ENCODE results near the gene LMBR1L.

LMBR1L gene

DNA sequence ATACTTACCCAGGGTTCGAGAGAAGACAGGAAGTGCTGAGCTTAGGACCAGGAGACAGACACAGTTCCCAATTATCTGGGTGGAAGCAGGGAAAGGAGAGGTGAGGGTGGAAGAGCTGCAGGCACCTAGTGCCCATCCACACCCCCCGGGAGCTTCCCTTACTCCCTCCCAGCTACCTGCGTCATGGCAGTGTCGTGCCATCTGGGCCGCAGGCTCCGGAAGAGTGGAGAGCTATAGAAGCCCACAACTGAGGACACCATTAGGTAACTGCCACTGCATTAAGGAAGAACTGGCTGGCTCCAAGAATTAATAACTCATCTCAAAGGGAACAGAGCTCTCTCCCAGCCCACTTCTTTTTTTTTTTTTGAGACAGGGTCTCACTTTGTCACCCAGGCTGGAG, 10.3 kb downstream of the LMBR1L start:
- H3K4me3 ChIP-seq (ENCODE audit: low read length) = no peak overlapping the region
- no peak for DNase-seq (ENCODE audit: low read depth)
- TF ChIP-seq, protein P1, sequence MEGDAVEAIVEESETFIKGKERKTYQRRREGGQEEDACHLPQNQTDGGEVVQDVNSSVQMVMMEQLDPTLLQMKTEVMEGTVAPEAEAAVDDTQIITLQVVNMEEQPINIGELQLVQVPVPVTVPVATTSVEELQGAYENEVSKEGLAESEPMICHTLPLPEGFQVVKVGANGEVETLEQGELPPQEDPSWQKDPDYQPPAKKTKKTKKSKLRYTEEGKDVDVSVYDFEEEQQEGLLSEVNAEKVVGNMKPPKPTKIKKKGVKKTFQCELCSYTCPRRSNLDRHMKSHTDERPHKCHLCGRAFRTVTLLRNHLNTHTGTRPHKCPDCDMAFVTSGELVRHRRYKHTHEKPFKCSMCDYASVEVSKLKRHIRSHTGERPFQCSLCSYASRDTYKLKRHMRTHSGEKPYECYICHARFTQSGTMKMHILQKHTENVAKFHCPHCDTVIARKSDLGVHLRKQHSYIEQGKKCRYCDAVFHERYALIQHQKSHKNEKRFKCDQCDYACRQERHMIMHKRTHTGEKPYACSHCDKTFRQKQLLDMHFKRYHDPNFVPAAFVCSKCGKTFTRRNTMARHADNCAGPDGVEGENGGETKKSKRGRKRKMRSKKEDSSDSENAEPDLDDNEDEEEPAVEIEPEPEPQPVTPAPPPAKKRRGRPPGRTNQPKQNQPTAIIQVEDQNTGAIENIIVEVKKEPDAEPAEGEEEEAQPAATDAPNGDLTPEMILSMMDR (conservative IDR thresholded peaks at IDR 0.05; ENCODE audit: low read length) = no peak

DNA sequence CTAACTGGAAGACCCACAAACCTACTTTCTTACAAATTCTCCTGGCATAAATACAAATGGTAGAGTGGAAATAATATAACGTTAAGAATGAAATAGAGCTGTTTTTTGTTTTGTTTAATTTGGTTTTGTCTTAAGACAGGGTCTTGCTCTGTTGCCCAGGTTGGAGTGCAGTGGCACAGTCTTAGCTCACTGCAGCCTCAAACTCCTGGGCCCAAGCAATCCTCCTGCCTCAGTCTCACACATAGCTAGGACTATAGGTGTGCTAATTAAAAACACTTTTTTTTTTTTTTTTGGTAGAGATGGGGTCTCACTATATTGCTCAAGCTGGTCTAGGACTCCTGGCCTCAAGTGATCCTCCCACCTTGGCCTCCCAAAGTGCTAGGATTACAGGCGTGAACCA, 11.9 kb downstream of the LMBR1L start:
- TF ChIP-seq, protein P1 (conservative IDR thresholded peaks at IDR 0.05; ENCODE audit: low read length) = no peak
- H3K4me3 ChIP-seq (ENCODE audit: low read length) = no peak overlapping the region
- no peak for DNase-seq (ENCODE audit: low read depth)

DNA sequence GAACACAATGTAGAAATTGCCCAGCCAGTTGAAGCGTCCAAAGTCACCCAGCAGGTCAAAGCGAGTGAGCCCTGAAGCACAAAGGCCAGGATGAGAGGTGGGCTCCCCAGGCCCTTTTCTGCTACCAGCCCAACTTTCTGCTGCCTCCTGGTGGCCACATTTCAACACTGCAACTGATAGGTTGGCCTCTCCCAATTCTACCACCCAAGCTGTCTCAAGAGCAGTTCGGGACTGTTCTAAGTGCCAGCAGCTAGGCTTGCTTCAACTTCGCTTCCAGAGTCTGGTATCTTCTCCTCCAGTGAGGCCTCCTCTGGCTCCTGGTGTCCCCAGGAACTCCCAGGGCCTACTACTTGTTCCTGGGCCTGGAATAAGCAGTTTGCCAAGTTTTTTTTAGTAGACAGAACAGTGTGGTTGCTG, 12.6 kb downstream of the LMBR1L start:
- DNase-seq (ENCODE audit: low read depth) = peak; percentile 29
- H3K4me3 ChIP-seq (ENCODE audit: low read length) = no peak overlapping the region
- TF ChIP-seq, protein P1 (conservative IDR thresholded peaks at IDR 0.05; ENCODE audit: low read length) = peak; percentile 79

DNA sequence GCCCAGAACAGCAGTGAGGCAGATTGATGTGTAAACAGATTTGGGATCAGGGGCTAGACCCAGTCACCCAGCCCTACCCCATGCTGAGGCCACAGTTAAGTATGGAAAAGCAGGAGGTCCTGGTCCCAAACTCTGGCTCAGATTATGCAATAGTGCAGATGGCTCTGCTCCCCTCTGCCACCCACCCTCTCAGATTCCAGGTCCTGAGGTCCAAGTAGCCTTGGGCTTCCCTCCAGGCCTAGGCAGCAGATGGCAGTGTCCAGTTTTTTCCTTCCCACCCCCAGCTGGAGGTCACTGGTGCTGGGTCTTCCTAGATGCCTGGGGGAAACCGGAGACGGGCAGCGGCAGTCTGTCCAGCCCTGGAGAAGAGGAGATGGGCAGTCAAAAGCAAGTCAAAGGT, 13.3 kb downstream of the LMBR1L start:
- no peak overlapping the region for H3K4me3 ChIP-seq (ENCODE audit: low read length)
- no peak for DNase-seq (ENCODE audit: low read depth)
- TF ChIP-seq, protein P1 (conservative IDR thresholded peaks at IDR 0.05; ENCODE audit: low read length) = no peak

DNA sequence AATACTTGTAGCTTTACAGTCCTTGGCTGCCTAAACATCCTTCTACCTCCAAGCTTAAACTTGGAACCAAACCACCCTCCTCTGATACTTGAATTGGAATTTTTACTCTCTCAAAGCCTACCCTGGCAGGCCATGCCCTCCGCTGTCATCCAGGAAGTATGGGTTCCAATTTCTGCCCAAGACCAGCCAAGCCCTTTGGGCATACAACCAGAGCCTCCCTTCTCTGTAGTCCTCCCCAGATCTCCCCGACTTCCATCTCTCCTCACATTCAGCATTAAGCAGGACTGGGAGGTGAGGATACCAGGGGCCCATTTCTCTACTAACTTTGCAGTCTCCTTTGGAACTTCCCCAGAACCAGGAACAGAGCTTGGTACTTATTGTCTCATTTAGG, 15.7 kb downstream of the LMBR1L start:
- no peak for DNase-seq (ENCODE audit: low read depth)
- H3K4me3 ChIP-seq (ENCODE audit: low read length) = no peak overlapping the region
- TF ChIP-seq, protein P1 (conservative IDR thresholded peaks at IDR 0.05; ENCODE audit: low read length) = no peak

DNA sequence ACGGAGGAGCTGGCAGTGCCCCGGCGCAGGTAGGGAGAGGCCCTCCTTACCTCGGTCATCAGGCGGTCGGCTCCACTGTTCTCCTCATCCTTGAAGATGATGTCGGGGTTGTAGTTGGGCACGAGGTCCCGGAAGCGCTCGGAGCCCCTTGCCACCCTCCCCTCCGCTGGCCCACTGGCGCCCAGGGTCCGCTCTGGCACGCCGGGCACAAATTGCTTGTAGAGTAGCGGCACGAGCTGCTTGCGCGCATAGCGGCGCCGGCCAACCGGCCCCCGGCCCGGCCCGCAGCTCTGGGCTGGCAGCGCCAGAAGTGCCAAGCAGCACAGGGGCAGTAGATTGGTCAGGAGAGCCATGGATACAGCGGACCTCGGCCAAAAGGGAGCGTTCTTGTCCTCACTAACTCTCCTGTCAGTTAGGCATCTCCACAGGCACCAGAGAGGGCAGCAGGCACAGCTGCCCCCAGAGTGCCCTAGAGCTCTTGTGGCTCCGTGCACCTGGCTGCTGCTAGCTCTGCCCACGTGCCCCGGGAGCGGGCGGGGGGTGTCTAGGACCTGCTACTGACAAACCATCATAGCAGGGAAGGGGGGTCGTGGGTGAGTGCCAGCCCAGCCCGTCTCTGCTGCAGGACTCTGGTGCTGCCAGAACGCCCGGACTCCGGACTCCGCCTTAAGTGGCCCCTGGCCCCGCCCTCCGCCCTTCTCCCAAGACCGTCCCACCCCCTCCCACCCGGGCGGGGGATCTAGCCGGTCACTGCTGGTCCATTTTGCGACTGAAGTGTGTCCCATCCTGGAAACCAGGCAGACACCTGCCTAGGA, 16.3 kb downstream of the LMBR1L start, which contains the start of gene DHH:
DHH (minus strand) TSS at position 642 of the 815 bp plus-strand sequence; CDS start at position 353, 289 bp downstream.
- no peak within 1 kb of the TSS; the same call in 1 of the 2 replicates for H3K4me3 ChIP-seq (ENCODE audit: low read length)
- TF ChIP-seq, protein P1 (conservative IDR thresholded peaks at IDR 0.05; ENCODE audit: low read length) = no peak
- DNase-seq (ENCODE audit: low read depth) = no peak

DNA sequence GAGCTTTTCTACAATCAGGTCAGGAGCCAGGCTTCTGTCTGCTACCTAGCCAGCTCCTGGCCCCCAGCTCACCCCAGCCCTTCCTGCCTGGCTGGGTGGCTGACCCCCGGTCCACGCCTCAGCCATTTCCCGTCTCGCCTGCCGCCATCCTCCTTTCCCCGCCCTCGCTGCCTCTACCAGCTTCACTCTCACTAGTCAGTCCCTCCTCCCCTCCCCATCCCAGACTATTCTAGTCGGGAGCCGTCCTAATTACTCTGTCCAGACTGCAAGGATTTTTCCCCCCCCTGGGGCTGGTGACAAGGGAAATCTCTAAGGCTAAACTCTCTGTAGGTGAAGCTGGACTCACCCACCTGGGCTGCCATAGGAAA, 16.9 kb downstream of the LMBR1L start:
- TF ChIP-seq, protein P1 (conservative IDR thresholded peaks at IDR 0.05; ENCODE audit: low read length) = no peak
- H3K4me3 ChIP-seq (ENCODE audit: low read length) = no peak overlapping the region

More for the DNA sequence above, 16.9 kb downstream of the LMBR1L start:
- DNase-seq (ENCODE audit: low read depth) = no peak

All from AG10803 (cell line).